ENCODE measurements around the gene RHOB.
A peak's percentile ranks its signal among the peaks of the same experiment; 100 is the strongest.

RHOB gene

GRCh38 chr2:20474757-20475566, 28.1 kb downstream of the RHOB start:
- TF ChIP-seq CTCF (IDR thresholded peaks at IDR 0.05), result no peak
- Histone ChIP-seq H3K79me2 (no peaks in the 10 kb centered on the region), H3K4me2 (ENCODE audit: low read length) (no peak overlapping the region), H3K36me3 (ENCODE audit: control insufficient read depth, insufficient read depth, low read length) (no peaks in the 10 kb centered on the region), H3K4me1 (no peaks in the 10 kb centered on the region), H3K9ac (no peak overlapping the region), H3K27ac (peak overlapping the region; percentile 45), H3K27me3 (ENCODE audit: control insufficient read depth, insufficient read depth, low read length) (no peaks in the 10 kb centered on the region), H3K9me3 (ENCODE audit: control insufficient read depth, low read length) (no peaks in the 10 kb centered on the region), H3K4me3 (ENCODE audit: low read depth, low read length) (no peak overlapping the region), H2AFZ (no peak overlapping the region)

GRCh38 chr2:20475567-20475952, 28.7 kb downstream of the RHOB start:
- H2AFZ ChIP-seq, result no peak overlapping the region
- H3K4me3 ChIP-seq (ENCODE audit: low read depth, low read length), result no peak overlapping the region
- H3K36me3 ChIP-seq (ENCODE audit: control insufficient read depth, insufficient read depth, low read length), result no peaks in the 10 kb centered on the region
- H3K9ac ChIP-seq, result no peak overlapping the region
- no peaks in the 10 kb centered on the region for H3K4me1 ChIP-seq
- H3K9me3 ChIP-seq (ENCODE audit: control insufficient read depth, low read length), result no peaks in the 10 kb centered on the region
- no peak overlapping the region for H3K4me2 ChIP-seq (ENCODE audit: low read length)
- TF ChIP-seq CTCF (IDR thresholded peaks at IDR 0.05), result no peak
- H3K79me2 ChIP-seq, result no peaks in the 10 kb centered on the region
- no peaks in the 10 kb centered on the region for H3K27me3 ChIP-seq (ENCODE audit: control insufficient read depth, insufficient read depth, low read length)
- H3K27ac ChIP-seq, result peak overlapping the region; percentile 45

- no peak overlapping the region for H3K4me3 ChIP-seq (ENCODE audit: low read depth, low read length)
- H3K9ac ChIP-seq, result no peak overlapping the region
- H2AFZ ChIP-seq, result no peak overlapping the region
- H3K27ac ChIP-seq, result peak overlapping the region; percentile 47
- no peaks in the 10 kb centered on the region for H3K4me1 ChIP-seq
- H3K36me3 ChIP-seq (ENCODE audit: control insufficient read depth, insufficient read depth, low read length), result no peaks in the 10 kb centered on the region
- H3K9me3 ChIP-seq (ENCODE audit: control insufficient read depth, low read length), result no peaks in the 10 kb centered on the region
- H3K4me2 ChIP-seq (ENCODE audit: low read length), result no peak overlapping the region
- no peak for TF ChIP-seq CTCF (IDR thresholded peaks at IDR 0.05)
- H3K79me2 ChIP-seq, result no peaks in the 10 kb centered on the region
- no peaks in the 10 kb centered on the region for H3K27me3 ChIP-seq (ENCODE audit: control insufficient read depth, insufficient read depth, low read length)
These were observed 29.6 kb downstream of the RHOB start for GRCh38 chr2:20476481-20476880.

GRCh38 chr2:20476950-20477349, 30.1 kb downstream of the RHOB start:
- H3K4me1 ChIP-seq, result no peaks in the 10 kb centered on the region
- no peak overlapping the region for H3K27ac ChIP-seq
- no peak overlapping the region for H2AFZ ChIP-seq
- H3K9me3 ChIP-seq (ENCODE audit: control insufficient read depth, low read length), result no peaks in the 10 kb centered on the region
- no peak overlapping the region for H3K4me3 ChIP-seq (ENCODE audit: low read depth, low read length)
- H3K79me2 ChIP-seq, result no peaks in the 10 kb centered on the region
- H3K4me2 ChIP-seq (ENCODE audit: low read length), result no peak overlapping the region
- no peak overlapping the region for H3K9ac ChIP-seq
- no peak for TF ChIP-seq CTCF (IDR thresholded peaks at IDR 0.05)
- H3K27me3 ChIP-seq (ENCODE audit: control insufficient read depth, insufficient read depth, low read length), result no peaks in the 10 kb centered on the region
- H3K36me3 ChIP-seq (ENCODE audit: control insufficient read depth, insufficient read depth, low read length), result no peaks in the 10 kb centered on the region

- no peak overlapping the region for H3K9ac ChIP-seq
- H3K4me3 ChIP-seq (ENCODE audit: low read depth, low read length), result no peak overlapping the region
- no peak overlapping the region for H3K4me2 ChIP-seq (ENCODE audit: low read length)
- H3K9me3 ChIP-seq (ENCODE audit: control insufficient read depth, low read length), result no peaks in the 10 kb centered on the region
- TF ChIP-seq CTCF (IDR thresholded peaks at IDR 0.05), result no peak
- H2AFZ ChIP-seq, result no peak overlapping the region
- H3K79me2 ChIP-seq, result no peaks in the 10 kb centered on the region
- H3K27me3 ChIP-seq (ENCODE audit: control insufficient read depth, insufficient read depth, low read length), result no peaks in the 10 kb centered on the region
- H3K27ac ChIP-seq, result no peak overlapping the region
- no peaks in the 10 kb centered on the region for H3K4me1 ChIP-seq
- no peaks in the 10 kb centered on the region for H3K36me3 ChIP-seq (ENCODE audit: control insufficient read depth, insufficient read depth, low read length)
These were observed 32.1 kb downstream of the RHOB start for GRCh38 chr2:20478961-20479360.

All from parathyroid adenoma (tissue), 2 donors.